ENCODE data around the gene LCN1.

GRCh38 chr9:135499326-135500070 is 21.7 kb upstream of the LCN1 start:
- TF ChIP-seq CTCF (IDR thresholded peaks at IDR 0.05) (peak in 1 of 3 experiments; percentile 29), POLR2A (IDR thresholded peaks at IDR 0.05) (no peak)
